Measurements from ENCODE around the gene ZBTB43.

- TF ChIP-seq CTCF (conservative IDR thresholded peaks at IDR 0.05; ENCODE audit: low read length) (no peak), EZH2phosphoT487 (IDR thresholded peaks at IDR 0.05; ENCODE audit: borderline replicate concordance, low read depth, low read length) (no peak)
Observed at GRCh38 chr9:126877418-126877817, 72.6 kb downstream of the ZBTB43 start.

Measured in OCI-LY7 (cell line).